H1 (cell line): Measurements from ENCODE around the gene MAGOHB. TPM values are rescaled to one million over a fixed set of nuclear protein-coding genes. Genes with fewer than 3 reads are reported as not detected.

ENCODE experiments used
- CREB1 ChIP-seq: IDR thresholded peaks from 2 replicates; pipeline ENCODE4 v1.6.1; 2012; ENCODE audit warnings: inconsistent platforms
- EGR1 ChIP-seq: IDR thresholded peaks from 2 replicates; pipeline ENCODE4 v1.6.1; 2011; ENCODE audit warnings: low read depth, low read length, borderline replicate concordance
- HDAC6 ChIP-seq: IDR thresholded peaks from one replicate; pipeline ENCODE4 v1.7.1; 2012; ENCODE audit warnings: low read depth, mild to moderate bottlenecking, inconsistent platforms, low read length, moderate library complexity
- SP2 ChIP-seq: IDR thresholded peaks from 2 replicates; pipeline ENCODE4 v1.6.1; 2012; ENCODE audit warnings: mild to moderate bottlenecking, low read length, inconsistent platforms
- polyA plus RNA-seq, 7 experiments: library from polyadenylated mRNA; depleted of rRNA in 3 of 7; stranded (reverse) in 5 of 7; unstranded in 2 of 7; fragments of >200 nt in 5 of 7; fragments of 200-250 nt in 2 of 7; gene quantifications; 1 replicate in 5 of 7; 2 replicates in 1 of 7; 4 replicates in 1 of 7; pipeline versions ENCODE4 v1.2.1 to v1.2.3, GENCODE V29; 2011 to 2013; ENCODE audit warnings: missing spikeins in 2 of 7, mixed read lengths in 2 of 7
- total RNA-seq: library from RNA; stranded (reverse); fragmentation: NEBNext Ultra II Directional; extraction: Animal tissue kit (Norgen Biotek cat#: 25700); gene quantifications from 2 replicates; pipeline ENCODE4 v1.2.1, GENCODE V29; 2021
- TF ChIP-seq, protein P1 (sequence below): IDR thresholded peaks from 2 replicates; pipeline ENCODE4 v1.6.1; 2012; ENCODE audit warnings: inconsistent platforms
- TF ChIP-seq, protein P2 (sequence below): IDR thresholded peaks from 2 replicates; pipeline ENCODE4 v1.6.1; 2011; ENCODE audit warnings: low read length, improper control_type of control experiment

The MAGOHB gene
- total and polyA plus RNA-seq, 2 of the 8 experiments (the other 6 are each of a cell fraction or from before 2014, with no cell fraction given), result 21.5 to 53.7 TPM

DNA sequence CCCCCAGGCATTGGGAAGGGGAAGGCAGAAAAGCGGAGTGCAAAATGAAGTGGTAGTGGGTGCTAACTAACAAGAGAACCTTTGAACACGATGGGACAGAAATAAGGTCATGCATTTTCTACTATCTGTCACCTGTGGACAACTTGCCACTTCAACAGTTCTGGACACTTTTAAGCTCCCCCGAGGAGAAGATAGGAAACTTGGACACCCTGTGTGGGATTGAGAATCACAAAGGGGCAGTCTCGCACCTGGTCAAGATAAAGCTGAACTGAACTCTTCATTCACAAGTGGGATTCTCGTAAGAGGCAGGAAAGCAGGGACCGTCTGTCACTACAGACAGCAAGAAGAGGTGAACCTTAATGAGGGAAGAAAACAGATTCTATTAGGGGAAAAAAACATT lies 56.1 kb downstream of the MAGOHB start (continued):
- TF ChIP-seq SP2 (no peak), CREB1 (no peak), HDAC6 (no peak), EGR1 (no peak)
- TF ChIP-seq, protein P1, sequence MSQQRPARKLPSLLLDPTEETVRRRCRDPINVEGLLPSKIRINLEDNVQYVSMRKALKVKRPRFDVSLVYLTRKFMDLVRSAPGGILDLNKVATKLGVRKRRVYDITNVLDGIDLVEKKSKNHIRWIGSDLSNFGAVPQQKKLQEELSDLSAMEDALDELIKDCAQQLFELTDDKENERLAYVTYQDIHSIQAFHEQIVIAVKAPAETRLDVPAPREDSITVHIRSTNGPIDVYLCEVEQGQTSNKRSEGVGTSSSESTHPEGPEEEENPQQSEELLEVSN, result no peak
- TF ChIP-seq, protein P2, sequence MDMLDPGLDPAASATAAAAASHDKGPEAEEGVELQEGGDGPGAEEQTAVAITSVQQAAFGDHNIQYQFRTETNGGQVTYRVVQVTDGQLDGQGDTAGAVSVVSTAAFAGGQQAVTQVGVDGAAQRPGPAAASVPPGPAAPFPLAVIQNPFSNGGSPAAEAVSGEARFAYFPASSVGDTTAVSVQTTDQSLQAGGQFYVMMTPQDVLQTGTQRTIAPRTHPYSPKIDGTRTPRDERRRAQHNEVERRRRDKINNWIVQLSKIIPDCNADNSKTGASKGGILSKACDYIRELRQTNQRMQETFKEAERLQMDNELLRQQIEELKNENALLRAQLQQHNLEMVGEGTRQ, result no peak
